ENCODE measurements around the gene NIPA2.

NIPA2 gene

GRCh38 chr15:22890296-22890695 lies 51.8 kb downstream of the NIPA2 start:
- Mint-ChIP-seq H3K4me1 (peaks cover 4% of the 10 kb centered on the region), H3K27me3 (no peaks in the 10 kb centered on the region), H3K4me3 (no peak overlapping the region), H3K27ac (no peak overlapping the region), H3K9me3 (no peaks in the 10 kb centered on the region), H3K36me3 (peaks cover 10% of the 10 kb centered on the region)
- DNase-seq (ENCODE audit: low spot score in 2 of 2) (no peak), ATAC-seq (ENCODE audit: low read depth) (no peak)

GRCh38 chr15:22891426-22892210 lies 53.2 kb downstream of the NIPA2 start:
- Mint-ChIP-seq H3K27ac (no peak overlapping the region), H3K36me3 (peaks cover 10% of the 10 kb centered on the region), H3K4me3 (no peak overlapping the region), H3K9me3 (no peaks in the 10 kb centered on the region), H3K4me1 (no peaks in the 10 kb centered on the region), H3K27me3 (no peaks in the 10 kb centered on the region)
- DNase-seq (ENCODE audit: low spot score in 2 of 2) (no peak), ATAC-seq (ENCODE audit: low read depth) (no peak)

DNA sequence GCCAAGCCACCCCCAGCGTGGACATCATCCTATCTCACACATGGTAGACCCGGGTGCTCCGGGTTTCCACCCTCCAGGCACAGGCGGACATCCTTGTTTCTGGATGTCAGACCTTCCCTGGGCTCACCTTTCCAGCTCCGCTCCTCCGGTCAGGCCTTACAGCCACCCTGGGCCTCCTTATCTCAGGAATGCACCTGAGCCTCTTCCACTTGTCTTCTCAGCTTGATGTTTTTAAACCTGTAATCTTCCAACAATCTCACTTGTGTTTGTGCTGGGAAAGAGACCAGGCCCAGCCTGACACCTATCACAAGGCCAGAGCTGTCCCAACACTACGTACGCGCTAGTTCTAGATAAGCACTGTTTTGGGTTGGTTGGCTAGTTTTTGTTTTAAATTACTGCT lies 53.9 kb downstream of the NIPA2 start:
- Mint-ChIP-seq H3K9me3 (no peaks in the 10 kb centered on the region), H3K27me3 (no peaks in the 10 kb centered on the region), H3K27ac (no peak overlapping the region), H3K4me3 (no peak overlapping the region), H3K4me1 (no peaks in the 10 kb centered on the region), H3K36me3 (peaks cover 10% of the 10 kb centered on the region)
- DNase-seq (ENCODE audit: low spot score in 2 of 2) (no peak), ATAC-seq (ENCODE audit: low read depth) (no peak)

- Mint-ChIP-seq H3K36me3 (peaks cover 12% of the 10 kb centered on the region), H3K9me3 (no peaks in the 10 kb centered on the region), H3K27ac (no peak overlapping the region), H3K27me3 (no peaks in the 10 kb centered on the region), H3K4me1 (no peaks in the 10 kb centered on the region), H3K4me3 (no peak overlapping the region)
- DNase-seq (ENCODE audit: low spot score in 2 of 2), result no peak
- no peak for ATAC-seq (ENCODE audit: low read depth)
Measured at GRCh38 chr15:22893081-22893480, 54.6 kb downstream of the NIPA2 start.

- peaks cover 12% of the 10 kb centered on the region for H3K36me3 Mint-ChIP-seq
Measured at GRCh38 chr15:22893881-22894280, 55.4 kb downstream of the NIPA2 start.

GRCh38 chr15:22895465-22896190 lies 57.2 kb downstream of the NIPA2 start:
- ATAC-seq (ENCODE audit: low read depth) (no peak), DNase-seq (ENCODE audit: low spot score in 2 of 2) (no peak)
- no peaks in the 10 kb centered on the region for H3K27me3 Mint-ChIP-seq

More at GRCh38 chr15:22893881-22894280, 55.4 kb downstream of the NIPA2 start:
- Mint-ChIP-seq H3K27ac (no peak overlapping the region), H3K4me3 (no peak overlapping the region), H3K9me3 (no peaks in the 10 kb centered on the region), H3K4me1 (no peaks in the 10 kb centered on the region), H3K27me3 (no peaks in the 10 kb centered on the region)
- no peak for DNase-seq (ENCODE audit: low spot score in 2 of 2)
- ATAC-seq (ENCODE audit: low read depth), result no peak

GRCh38 chr15:22902046-22902445 lies 63.6 kb downstream of the NIPA2 start:
- Mint-ChIP-seq H3K4me1 (peaks cover 2% of the 10 kb centered on the region), H3K36me3 (peaks cover 12% of the 10 kb centered on the region), H3K27me3 (no peaks in the 10 kb centered on the region), H3K27ac (no peak overlapping the region), H3K9me3 (no peaks in the 10 kb centered on the region), H3K4me3 (no peak overlapping the region)
- ATAC-seq (ENCODE audit: low read depth) (no peak), DNase-seq (ENCODE audit: low spot score in 2 of 2) (no peak)

More at GRCh38 chr15:22895465-22896190, 57.2 kb downstream of the NIPA2 start:
- Mint-ChIP-seq H3K4me3 (no peak overlapping the region), H3K36me3 (peaks cover 17% of the 10 kb centered on the region), H3K4me1 (peaks cover 2% of the 10 kb centered on the region), H3K27ac (no peak overlapping the region), H3K9me3 (no peaks in the 10 kb centered on the region)

GRCh38 chr15:22902578-22902977 lies 64.1 kb downstream of the NIPA2 start:
- peaks cover 2% of the 10 kb centered on the region for H3K4me1 Mint-ChIP-seq
- peaks cover 12% of the 10 kb centered on the region for H3K36me3 Mint-ChIP-seq
- ATAC-seq (ENCODE audit: low read depth) (no peak), DNase-seq (ENCODE audit: low spot score in 2 of 2) (no peak)
- no peaks in the 10 kb centered on the region for H3K9me3 Mint-ChIP-seq
- no peaks in the 10 kb centered on the region for H3K27me3 Mint-ChIP-seq
- H3K27ac Mint-ChIP-seq, result no peak overlapping the region
- H3K4me3 Mint-ChIP-seq, result no peak overlapping the region

DNA sequence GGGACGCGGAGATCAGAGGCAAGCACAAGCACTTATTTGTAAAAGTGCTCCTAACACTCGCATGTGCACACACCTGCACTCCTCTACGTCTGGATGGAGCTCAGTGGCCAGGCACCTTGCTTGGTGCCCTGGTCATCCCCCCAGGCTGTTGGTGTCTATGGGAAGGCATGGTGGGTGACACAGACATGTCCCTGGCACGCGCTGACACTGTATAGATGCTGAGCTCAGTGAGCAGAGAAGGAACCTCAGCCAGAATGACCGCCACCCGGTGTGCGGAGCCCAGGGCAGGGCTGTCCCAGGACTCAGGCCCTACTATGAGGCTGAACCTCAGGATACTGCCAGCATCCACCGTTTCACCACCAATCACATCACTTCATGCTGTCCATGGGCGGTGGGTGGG lies 64.5 kb downstream of the NIPA2 start:
- Mint-ChIP-seq H3K27ac (no peak overlapping the region), H3K4me1 (peaks cover 2% of the 10 kb centered on the region), H3K27me3 (no peaks in the 10 kb centered on the region), H3K36me3 (peaks cover 13% of the 10 kb centered on the region), H3K9me3 (no peaks in the 10 kb centered on the region), H3K4me3 (no peak overlapping the region)
- ATAC-seq (ENCODE audit: low read depth) (no peak), DNase-seq (ENCODE audit: low spot score in 2 of 2) (no peak)

GRCh38 chr15:22903427-22903826 lies 65.0 kb downstream of the NIPA2 start:
- H3K4me1 Mint-ChIP-seq, result peaks cover 2% of the 10 kb centered on the region
- no peak overlapping the region for H3K4me3 Mint-ChIP-seq
- H3K36me3 Mint-ChIP-seq, result peaks cover 16% of the 10 kb centered on the region
- no peaks in the 10 kb centered on the region for H3K27me3 Mint-ChIP-seq
- H3K9me3 Mint-ChIP-seq, result no peaks in the 10 kb centered on the region
- DNase-seq (ENCODE audit: low spot score in 2 of 2), result no peak
- no peak overlapping the region for H3K27ac Mint-ChIP-seq
- ATAC-seq (ENCODE audit: low read depth), result no peak

- peaks cover 18% of the 10 kb centered on the region for H3K36me3 Mint-ChIP-seq
- no peak for ATAC-seq (ENCODE audit: low read depth)
- no peaks in the 10 kb centered on the region for H3K9me3 Mint-ChIP-seq
- H3K27ac Mint-ChIP-seq, result no peak overlapping the region
- H3K4me1 Mint-ChIP-seq, result peaks cover 2% of the 10 kb centered on the region
- no peaks in the 10 kb centered on the region for H3K27me3 Mint-ChIP-seq
- no peak for DNase-seq (ENCODE audit: low spot score in 2 of 2)
- H3K4me3 Mint-ChIP-seq, result no peak overlapping the region
Measured at GRCh38 chr15:22903961-22904534, 65.6 kb downstream of the NIPA2 start.

GRCh38 chr15:22904736-22905135 lies 66.3 kb downstream of the NIPA2 start:
- no peak overlapping the region for H3K27ac Mint-ChIP-seq
- H3K4me1 Mint-ChIP-seq, result peaks cover 2% of the 10 kb centered on the region
- H3K9me3 Mint-ChIP-seq, result no peaks in the 10 kb centered on the region
- H3K27me3 Mint-ChIP-seq, result no peaks in the 10 kb centered on the region
- no peak overlapping the region for H3K4me3 Mint-ChIP-seq
- DNase-seq (ENCODE audit: low spot score in 2 of 2) (no peak), ATAC-seq (ENCODE audit: low read depth) (no peak)
- peaks cover 17% of the 10 kb centered on the region for H3K36me3 Mint-ChIP-seq

- ATAC-seq (ENCODE audit: low read depth) (no peak), DNase-seq (ENCODE audit: low spot score in 2 of 2) (no peak)
- no peak overlapping the region for H3K27ac Mint-ChIP-seq
- H3K36me3 Mint-ChIP-seq, result peaks cover 18% of the 10 kb centered on the region
- no peaks in the 10 kb centered on the region for H3K27me3 Mint-ChIP-seq
- H3K4me1 Mint-ChIP-seq, result no peaks in the 10 kb centered on the region
- no peaks in the 10 kb centered on the region for H3K9me3 Mint-ChIP-seq
- no peak overlapping the region for H3K4me3 Mint-ChIP-seq
Measured at GRCh38 chr15:22907161-22907950, 68.9 kb downstream of the NIPA2 start.

DNA sequence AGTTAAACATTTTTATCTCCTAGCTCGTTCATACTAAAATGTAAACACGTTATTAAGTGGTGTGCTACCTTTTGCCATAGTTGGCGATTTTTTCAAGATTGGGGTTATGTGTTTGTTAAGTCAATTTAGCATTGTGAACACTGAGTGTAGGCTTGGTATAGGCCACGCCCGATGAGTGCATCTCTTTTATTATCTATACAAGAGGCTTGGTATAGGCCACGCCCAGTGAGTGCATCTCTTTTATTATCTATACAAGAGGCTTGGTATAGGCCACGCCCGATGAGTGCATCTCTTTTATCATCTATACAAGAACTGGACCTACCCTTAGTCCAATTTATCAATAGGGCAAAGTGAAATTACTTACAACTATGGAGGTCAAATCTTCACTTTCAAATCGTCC lies 70.4 kb downstream of the NIPA2 start:
- no peak for DNase-seq (ENCODE audit: low spot score in 2 of 2)
- Mint-ChIP-seq H3K36me3 (peaks cover 15% of the 10 kb centered on the region), H3K27me3 (no peaks in the 10 kb centered on the region), H3K4me1 (no peaks in the 10 kb centered on the region), H3K9me3 (no peaks in the 10 kb centered on the region), H3K4me3 (no peak overlapping the region), H3K27ac (no peak overlapping the region)
- ATAC-seq (ENCODE audit: low read depth), result no peak

Data from memory B cell (primary cell).